ENCODE results near the gene STXBP5. TPM values are rescaled to one million over a fixed set of nuclear protein-coding genes. Genes with fewer than 3 reads are reported as not detected.
"Not testable (repeated sequence)": the region's sequence is repeated elsewhere in the genome, so short reads cannot be mapped to it uniquely, and the experiment has no call there.

Gene STXBP5
- total and polyA plus RNA-seq, 9 of the 15 experiments (the other 6 are each of a cell fraction or from before 2014, with no cell fraction given) = 23.3 to 172 (median 71.5) TPM

GRCh38 chr6:147380841-147381240, 176.6 kb downstream of the STXBP5 start:
- WGBS (ENCODE audit: insufficient coverage, low coverage, missing lambda C conversion rate) = 87% methylated on average over 3 of the region's 3 CpGs
- TF ChIP-seq CHAMP1 (IDR thresholded peaks at IDR 0.05) (peak; percentile 70), ZNF431 (CRISPR knock-in tag; IDR thresholded peaks at IDR 0.05) (peak; percentile 61; the same call in 1 of the 2 replicates), NRF1 (conservative IDR thresholded peaks at IDR 0.05 in 1 of 2, IDR thresholded peaks at IDR 0.05 in 1 of 2) (0 out of 4 replicates have a peak, but pooled peaks of 1 of the 2 experiments have one; percentile 12)
- H3K27me3 ChIP-seq (ENCODE audit: control insufficient read depth in 2 of 2, insufficient read depth in 2 of 2, low read length in 2 of 2); BruUV-seq (replicated peaks); intact Hi-C loops (cut with micrococcal nuclease); H4K20me1 ChIP-seq (replicated peaks; ENCODE audit: control insufficient read depth, insufficient read depth, low read length); H3K9ac ChIP-seq (ENCODE audit: insufficient read depth in 1 of 2, low read depth in 2 of 2, low read length in 2 of 2); H3K9me3 ChIP-seq (replicated peaks; ENCODE audit: control insufficient read depth, insufficient read depth, low read depth, low read length); H3K79me2 ChIP-seq (ENCODE audit: control insufficient read depth, insufficient read depth, low read length); FAIRE-seq; DNase-seq (ENCODE audit: extremely low read depth in 1 of 4, low spot score in 3 of 4); CTCF ChIA-PET (ENCODE audit: low intra/inter-chr PET ratio); H3K27ac ChIP-seq (ENCODE audit: extremely low read depth, low read depth, low read length); H3K4me3 ChIP-seq; H3K4me2 ChIP-seq (ENCODE audit: insufficient read depth, low read length); in situ Hi-C loops (cut with MboI); ATAC-seq; POLR2A ChIA-PET; H3K4me1 ChIP-seq (replicated peaks in 1 of 2; ENCODE audit: control insufficient read depth in 2 of 2, insufficient read depth in 2 of 2, low read length in 2 of 2); H2AFZ ChIP-seq (ENCODE audit: low read depth, low read length); H3K9me1 ChIP-seq (ENCODE audit: control insufficient read depth, insufficient read depth, low read length): not testable (repeated sequence)
- H3K36me3 ChIP-seq (ENCODE audit: control insufficient read depth, insufficient read depth, low read length) = peaks cover 98% of the 10 kb centered on the region

- no peaks in the 10 kb centered on the region for H3K4me1 ChIP-seq (replicated peaks in 1 of 2; ENCODE audit: control insufficient read depth in 2 of 2, insufficient read depth in 2 of 2, low read length in 2 of 2)
- H3K9ac ChIP-seq (ENCODE audit: insufficient read depth in 1 of 2, low read depth in 2 of 2, low read length in 2 of 2) = no peak overlapping the region
- no peaks in the 10 kb centered on the region for H3K79me2 ChIP-seq (ENCODE audit: control insufficient read depth, insufficient read depth, low read length)
- FAIRE-seq (no peak), DNase-seq (ENCODE audit: extremely low read depth in 1 of 4, low spot score in 3 of 4) (no peak), ATAC-seq (no peak)
- no peak overlapping the region for H3K27ac ChIP-seq (ENCODE audit: extremely low read depth, low read depth, low read length)
- H2AFZ ChIP-seq (ENCODE audit: low read depth, low read length) = no peak overlapping the region
- H4K20me1 ChIP-seq (replicated peaks; ENCODE audit: control insufficient read depth, insufficient read depth, low read length) = no peaks in the 10 kb centered on the region
- H3K9me3 ChIP-seq (replicated peaks; ENCODE audit: control insufficient read depth, insufficient read depth, low read depth, low read length) = no peaks in the 10 kb centered on the region
- POLR2A ChIA-PET = interaction anchor here (0.7 kb wide), 1 partner anchor 32 kb away, joined by 3 read pairs; no protein-coding TSS in a partner anchor
- H3K4me3 ChIP-seq = no peak overlapping the region
- H3K9me1 ChIP-seq (ENCODE audit: control insufficient read depth, insufficient read depth, low read length) = no peaks in the 10 kb centered on the region
- H3K4me2 ChIP-seq (ENCODE audit: insufficient read depth, low read length) = no peak overlapping the region
- no peaks in the 10 kb centered on the region for H3K27me3 ChIP-seq (ENCODE audit: control insufficient read depth in 2 of 2, insufficient read depth in 2 of 2, low read length in 2 of 2)
- in situ Hi-C loops (cut with MboI) (no loop called here), intact Hi-C loops (cut with micrococcal nuclease) (no loop called here)
- no TSS peak for BruUV-seq (replicated peaks)
- CTCF ChIA-PET (ENCODE audit: low intra/inter-chr PET ratio) = no interaction called here
- 92% methylated on average over 3 of the region's 3 CpGs for WGBS (ENCODE audit: insufficient coverage, low coverage, missing lambda C conversion rate)
- H3K36me3 ChIP-seq (ENCODE audit: control insufficient read depth, insufficient read depth, low read length) = peaks cover 94% of the 10 kb centered on the region
- TF ChIP-seq GMEB1 (CRISPR knock-in tag; IDR thresholded peaks at IDR 0.05) = no peak
- no peak for TF ChIP-seq ZBTB11 (CRISPR knock-in tag; IDR thresholded peaks at IDR 0.05)
- TF ChIP-seq NCOA4 (IDR thresholded peaks at IDR 0.05; ENCODE audit: partially characterized antibody) = no peak
- TF ChIP-seq ZC3H4 (CRISPR knock-in tag; IDR thresholded peaks at IDR 0.05; ENCODE audit: borderline replicate concordance) = no peak
These were observed 177.5 kb downstream of the STXBP5 start for GRCh38 chr6:147381712-147382111.

Measured in K562 (cell line).